IMR-90 (cell line): ENCODE results near the gene SNX6.

Experiments
- CHD1 ChIP-seq: IDR thresholded peaks from 2 replicates; pipeline ENCODE4 v1.6.1; 2012; ENCODE audit warnings: low read depth, low read length, improper control_type of control experiment
- TF ChIP-seq, protein P1 (sequence below): conservative IDR thresholded peaks from 2 replicates; pipeline ENCODE4 v1.5.1; 2012; ENCODE audit warnings: mild to moderate bottlenecking, low read depth, low read length, improper control_type of control experiment

DNA sequence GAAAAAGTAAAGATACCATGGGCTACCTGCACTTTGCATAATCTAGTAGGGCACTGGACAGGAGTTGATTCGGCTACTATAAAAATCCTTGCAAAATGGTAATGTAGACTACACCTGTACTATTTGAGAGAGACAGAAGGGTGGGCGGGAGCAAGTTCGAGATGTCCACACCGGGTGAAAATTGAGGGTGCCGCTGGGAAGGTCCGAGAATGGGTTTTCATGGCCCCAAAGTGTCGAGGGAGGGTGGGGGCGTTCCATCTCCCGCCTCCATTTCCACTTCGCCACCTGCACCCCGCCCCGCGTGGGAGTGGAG, 648 bp downstream of the SNX6 start:
- TF ChIP-seq, protein P1, sequence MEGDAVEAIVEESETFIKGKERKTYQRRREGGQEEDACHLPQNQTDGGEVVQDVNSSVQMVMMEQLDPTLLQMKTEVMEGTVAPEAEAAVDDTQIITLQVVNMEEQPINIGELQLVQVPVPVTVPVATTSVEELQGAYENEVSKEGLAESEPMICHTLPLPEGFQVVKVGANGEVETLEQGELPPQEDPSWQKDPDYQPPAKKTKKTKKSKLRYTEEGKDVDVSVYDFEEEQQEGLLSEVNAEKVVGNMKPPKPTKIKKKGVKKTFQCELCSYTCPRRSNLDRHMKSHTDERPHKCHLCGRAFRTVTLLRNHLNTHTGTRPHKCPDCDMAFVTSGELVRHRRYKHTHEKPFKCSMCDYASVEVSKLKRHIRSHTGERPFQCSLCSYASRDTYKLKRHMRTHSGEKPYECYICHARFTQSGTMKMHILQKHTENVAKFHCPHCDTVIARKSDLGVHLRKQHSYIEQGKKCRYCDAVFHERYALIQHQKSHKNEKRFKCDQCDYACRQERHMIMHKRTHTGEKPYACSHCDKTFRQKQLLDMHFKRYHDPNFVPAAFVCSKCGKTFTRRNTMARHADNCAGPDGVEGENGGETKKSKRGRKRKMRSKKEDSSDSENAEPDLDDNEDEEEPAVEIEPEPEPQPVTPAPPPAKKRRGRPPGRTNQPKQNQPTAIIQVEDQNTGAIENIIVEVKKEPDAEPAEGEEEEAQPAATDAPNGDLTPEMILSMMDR, result no peak
- no peak for TF ChIP-seq CHD1
